Natural killer cell (primary cell): ENCODE data around the gene PDZD8. TPM values are rescaled to one million over a fixed set of nuclear protein-coding genes. Genes with fewer than 3 reads are reported as not detected.

ENCODE experiments used
- ATAC-seq, 3 donors: fragments of 150-1000 bp in 2 of 3; fragments of 200-7000 bp in 1 of 3; cut with Tn5 transposase; 1 replicate in 1 of 3; 2 replicates in 2 of 3; pipeline ENCODE4 v1.10.0; 2021; ENCODE audit warnings: mild to moderate bottlenecking in 2 of 3, moderate library complexity in 2 of 3
- DNase-seq, 2 donors: peaks; one replicate each; pipeline versions ENCODE4 v3.0.0 to v3.0.0-alpha.2; 2013 to 2021; ENCODE audit warnings: mixed read lengths in 1 of 2
- H3K27ac ChIP-seq: one replicate; pipeline ENCODE4 v1.5.1; 2013; ENCODE audit warnings: mild to moderate bottlenecking, low read length
- H3K27me3 ChIP-seq: one replicate; pipeline ENCODE4 v1.6.1; 2013; ENCODE audit warnings: low read length; ENCODE audit not compliant: control insufficient read depth, insufficient read depth
- H3K36me3 ChIP-seq: one replicate; pipeline ENCODE4 v1.6.1; 2013; ENCODE audit warnings: low read length; ENCODE audit not compliant: control insufficient read depth, insufficient read depth
- H3K4me1 ChIP-seq: one replicate; pipeline ENCODE4 v1.6.1; 2013; ENCODE audit warnings: low read length; ENCODE audit not compliant: control insufficient read depth, insufficient read depth
- H3K4me3 ChIP-seq: one replicate; pipeline ENCODE4 v1.5.1; 2013; ENCODE audit warnings: low read length
- H3K9me3 ChIP-seq: one replicate; pipeline ENCODE4 v1.6.1; 2013; ENCODE audit warnings: low read length; ENCODE audit not compliant: control insufficient read depth, insufficient read depth
- H3K27ac Mint-ChIP-seq, 2 donors: one replicate each; pipeline ENCODE4 v1.8.0; 2022; ENCODE audit warnings: mild to moderate bottlenecking in 2 of 2, mixed read lengths in 2 of 2, moderate library complexity in 1 of 2
- H3K27me3 Mint-ChIP-seq, 2 donors: one replicate each; pipeline ENCODE4 v1.8.0; 2022; ENCODE audit warnings: low read depth in 2 of 2, mixed read lengths in 2 of 2
- H3K36me3 Mint-ChIP-seq: one replicate; pipeline ENCODE4 v1.8.0; 2022; ENCODE audit warnings: mixed read lengths
- H3K4me1 Mint-ChIP-seq, 2 donors: one replicate each; pipeline ENCODE4 v1.8.0; 2022; ENCODE audit warnings: mixed read lengths in 2 of 2
- H3K4me3 Mint-ChIP-seq: one replicate; pipeline ENCODE4 v1.8.0; 2022; ENCODE audit warnings: mild to moderate bottlenecking, moderate library complexity, mixed read lengths
- H3K9me3 Mint-ChIP-seq, 2 donors: one replicate each; pipeline ENCODE4 v1.8.0; 2022; ENCODE audit warnings: mixed read lengths in 2 of 2
- CTCF ChIP-seq: fragments of 200-600 bp; IDR thresholded peaks from one replicate; pipeline ENCODE4 v1.8.0; 2022; ENCODE audit warnings: antibody characterized with exemption
- WGBS: methylation state at CpG from one replicate; pipeline ENCODE4 v1.1.7; 2013; ENCODE audit warnings: missing lambda C conversion rate; ENCODE audit not compliant: insufficient coverage; 5-methylcytosine and 5-hydroxymethylcytosine counted together
- intact Hi-C: fragments of 100-400 bp; cut with micrococcal nuclease; formaldehyde crosslinking; loops from one replicate; pipeline ENCODE4 v1.14.2; 2022
- total RNA-seq, 4 donors: library from RNA; stranded (reverse); fragments of 120-200 nt in 1 of 4; gene quantifications; one replicate each; pipeline versions ENCODE4 v1.2.3 to v1.2.4, GENCODE V29; 2013 to 2022

Gene PDZD8
- total RNA-seq, 3 donors from 2014 or later (not counting 1 experiment from before 2014, with no cell fraction given), result 44.5 to 64.3 (median 51.8) TPM

- Mint-ChIP-seq H3K36me3 (no peaks in the 10 kb centered on the region), H3K27me3 (peaks cover 20 to 55% of the 10 kb centered on the region in 2 donors), H3K4me3 (no peak overlapping the region), H3K4me1 (peaks cover 4 to 14% of the 10 kb centered on the region in 2 donors), H3K27ac (no peak overlapping the region), H3K9me3 (no peaks in the 10 kb centered on the region)
- Histone ChIP-seq H3K36me3 (no peaks in the 10 kb centered on the region), H3K27ac (no peak overlapping the region), H3K4me3 (no peak overlapping the region), H3K27me3 (peaks cover 2% of the 10 kb centered on the region), H3K4me1 (no peaks in the 10 kb centered on the region), H3K9me3 (no peaks in the 10 kb centered on the region)
- ATAC-seq (no peak), DNase-seq (no peak)
- no peak for TF ChIP-seq CTCF
- WGBS, result 68% methylated on average over 3 of the region's 3 CpGs
- intact Hi-C loops, result no loop called here
These were observed 128.1 kb downstream of the PDZD8 start for GRCh38 chr10:117246997-117247671.

- H3K27me3 Mint-ChIP-seq, result peaks cover 22 to 46% of the 10 kb centered on the region in 2 donors
- no peaks in the 10 kb centered on the region for H3K36me3 Mint-ChIP-seq
- Histone ChIP-seq H3K4me1 (no peaks in the 10 kb centered on the region), H3K27ac (no peak overlapping the region), H3K9me3 (no peaks in the 10 kb centered on the region), H3K36me3 (no peaks in the 10 kb centered on the region), H3K4me3 (no peak overlapping the region), H3K27me3 (peaks cover 12% of the 10 kb centered on the region)
- H3K4me3 Mint-ChIP-seq, result no peak overlapping the region
- DNase-seq, result no peak
- no peak for TF ChIP-seq CTCF
- no peaks in the 10 kb centered on the region for H3K9me3 Mint-ChIP-seq
- no peak for ATAC-seq
- 92% methylated on average over 8 of the region's 8 CpGs for WGBS
- H3K4me1 Mint-ChIP-seq, result peaks cover 2 to 5% of the 10 kb centered on the region in 2 donors
- intact Hi-C loops, result no loop called here
- no peak overlapping the region for H3K27ac Mint-ChIP-seq
These were observed 132.8 kb downstream of the PDZD8 start for GRCh38 chr10:117242463-117242832.

- H3K36me3 Mint-ChIP-seq, result no peaks in the 10 kb centered on the region
- intact Hi-C loops, result no loop called here
- no peak for TF ChIP-seq CTCF
- H3K4me3 Mint-ChIP-seq, result peak overlapping the region; percentile 50
- H3K27ac Mint-ChIP-seq, result no peak overlapping the region
- no peak overlapping the region for H3K27ac ChIP-seq
- H3K27me3 Mint-ChIP-seq, result peaks cover 25 to 48% of the 10 kb centered on the region in 2 donors
- peaks cover 5% of the 10 kb centered on the region in 2 donors for H3K4me1 Mint-ChIP-seq
- H3K36me3 ChIP-seq, result no peaks in the 10 kb centered on the region
- no peak overlapping the region for H3K4me3 ChIP-seq
- 2% methylated on average over 52 of the region's 56 CpGs for WGBS
- ATAC-seq (peak in 1 of 3 donors; percentile 27), DNase-seq (no peak)
- no peaks in the 10 kb centered on the region for H3K9me3 Mint-ChIP-seq
- H3K27me3 ChIP-seq, result peaks cover 12% of the 10 kb centered on the region
- H3K4me1 ChIP-seq, result no peaks in the 10 kb centered on the region
- no peaks in the 10 kb centered on the region for H3K9me3 ChIP-seq
These were observed 133.4 kb downstream of the PDZD8 start for GRCh38 chr10:117241541-117242462.
